Osteocyte (in vitro differentiated cells): ENCODE measurements around the gene MELTF. TPM values are rescaled to one million over a fixed set of nuclear protein-coding genes. Genes with fewer than 3 reads are reported as not detected.

Source experiments
- DNase-seq: peaks from one replicate; pipeline ENCODE4 v3.0.0; 2021; ENCODE audit warnings: mixed read lengths; ENCODE audit not compliant: unreplicated experiment; ENCODE audit errors: extremely low spot score
- H3K27ac Mint-ChIP-seq: one replicate; pipeline ENCODE4 v1.8.0; 2021; ENCODE audit warnings: mild to moderate bottlenecking, mixed read lengths; ENCODE audit not compliant: unreplicated experiment
- H3K27me3 Mint-ChIP-seq: one replicate; pipeline ENCODE4 v1.8.0; 2021; ENCODE audit warnings: mixed read lengths; ENCODE audit not compliant: unreplicated experiment
- H3K36me3 Mint-ChIP-seq: one replicate; pipeline ENCODE4 v1.8.0; 2021; ENCODE audit warnings: mixed read lengths; ENCODE audit not compliant: unreplicated experiment
- H3K4me1 Mint-ChIP-seq: one replicate; pipeline ENCODE4 v1.8.0; 2021; ENCODE audit warnings: mixed read lengths; ENCODE audit not compliant: unreplicated experiment
- H3K4me3 Mint-ChIP-seq: one replicate; pipeline ENCODE4 v1.8.0; 2021; ENCODE audit warnings: mild to moderate bottlenecking, moderate library complexity, mixed read lengths; ENCODE audit not compliant: unreplicated experiment
- H3K9me3 Mint-ChIP-seq: one replicate; pipeline ENCODE4 v1.8.0; 2021; ENCODE audit warnings: mixed read lengths; ENCODE audit not compliant: unreplicated experiment
- CTCF ChIP-seq: fragments of 200-600 bp; sonication (generic); IDR thresholded peaks from 2 replicates; pipeline ENCODE4 v1.5.0; 2021; ENCODE audit warnings: antibody characterized with exemption, mild to moderate bottlenecking, moderate library complexity
- total RNA-seq: library from RNA; stranded (reverse); gene quantifications from 2 replicates; pipeline ENCODE4 v1.2.1, GENCODE V29; 2021

Gene MELTF
- total RNA-seq, 1 donor from 2014 or later, result 1.4 TPM

GRCh38 chr3:197011780-197012539 lies 17.7 kb downstream of the MELTF start:
- no peaks in the 10 kb centered on the region for H3K27me3 Mint-ChIP-seq
- H3K9me3 Mint-ChIP-seq, result no peaks in the 10 kb centered on the region
- no peak overlapping the region for H3K4me3 Mint-ChIP-seq
- no peak for TF ChIP-seq CTCF
- H3K4me1 Mint-ChIP-seq, result no peaks in the 10 kb centered on the region
- no peak overlapping the region for H3K27ac Mint-ChIP-seq
- no peak for DNase-seq
- H3K36me3 Mint-ChIP-seq, result no peaks in the 10 kb centered on the region

GRCh38 chr3:197010556-197011351 lies 18.9 kb downstream of the MELTF start:
- Mint-ChIP-seq H3K27ac (no peak overlapping the region), H3K9me3 (no peaks in the 10 kb centered on the region)

GRCh38 chr3:197009532-197010019 lies 20.0 kb downstream of the MELTF start:
- H3K36me3 Mint-ChIP-seq, result peaks cover 2% of the 10 kb centered on the region
- no peaks in the 10 kb centered on the region for H3K27me3 Mint-ChIP-seq
- H3K4me1 Mint-ChIP-seq, result no peaks in the 10 kb centered on the region
- H3K27ac Mint-ChIP-seq, result no peak overlapping the region
- DNase-seq, result no peak
- H3K9me3 Mint-ChIP-seq, result no peaks in the 10 kb centered on the region
- no peak overlapping the region for H3K4me3 Mint-ChIP-seq
- no peak for TF ChIP-seq CTCF

More at GRCh38 chr3:197010556-197011351, 18.9 kb downstream of the MELTF start:
- H3K36me3 Mint-ChIP-seq, result no peaks in the 10 kb centered on the region
- H3K4me1 Mint-ChIP-seq, result no peaks in the 10 kb centered on the region
- DNase-seq, result no peak
- no peak for TF ChIP-seq CTCF
- H3K27me3 Mint-ChIP-seq, result no peaks in the 10 kb centered on the region
- H3K4me3 Mint-ChIP-seq, result no peak overlapping the region

- TF ChIP-seq CTCF, result no peak
- H3K9me3 Mint-ChIP-seq, result no peaks in the 10 kb centered on the region
- peaks cover 6% of the 10 kb centered on the region for H3K4me1 Mint-ChIP-seq
- H3K27me3 Mint-ChIP-seq, result no peaks in the 10 kb centered on the region
- no peak overlapping the region for H3K27ac Mint-ChIP-seq
- no peak overlapping the region for H3K4me3 Mint-ChIP-seq
- no peak for DNase-seq
- H3K36me3 Mint-ChIP-seq, result peaks cover 2% of the 10 kb centered on the region
These were observed 21.0 kb downstream of the MELTF start for GRCh38 chr3:197008436-197009209.
